T-helper 2 cell treated with Interferon-gamma antibody and Interleukin-4, amounts not matched to agents 5 μg/mL and 100 μg/mL, for 36 hours (primary cell): Measurements from ENCODE around the gene TNFAIP8L3.

Source experiments
- DNase-seq: peaks from one replicate; pipeline ENCODE4 v3.0.0; 2021; ENCODE audit warnings: low spot score
- H3K27ac Mint-ChIP-seq: one replicate; pipeline ENCODE4 v1.8.0; 2021; ENCODE audit warnings: mild to moderate bottlenecking, mixed read lengths
- H3K27me3 Mint-ChIP-seq: one replicate; pipeline ENCODE4 v1.8.0; 2021; ENCODE audit warnings: low read depth, mixed read lengths
- H3K36me3 Mint-ChIP-seq: one replicate; pipeline ENCODE4 v1.8.0; 2021; ENCODE audit warnings: low read depth, mixed read lengths
- H3K4me1 Mint-ChIP-seq: one replicate; pipeline ENCODE4 v1.8.0; 2021; ENCODE audit warnings: low read depth, mixed read lengths
- H3K4me3 Mint-ChIP-seq: one replicate; pipeline ENCODE4 v1.8.0; 2022; ENCODE audit warnings: mild to moderate bottlenecking, moderate library complexity, mixed read lengths
- H3K9me3 Mint-ChIP-seq: one replicate; pipeline ENCODE4 v1.8.0; 2021; ENCODE audit warnings: mixed read lengths

TNFAIP8L3 gene

DNA sequence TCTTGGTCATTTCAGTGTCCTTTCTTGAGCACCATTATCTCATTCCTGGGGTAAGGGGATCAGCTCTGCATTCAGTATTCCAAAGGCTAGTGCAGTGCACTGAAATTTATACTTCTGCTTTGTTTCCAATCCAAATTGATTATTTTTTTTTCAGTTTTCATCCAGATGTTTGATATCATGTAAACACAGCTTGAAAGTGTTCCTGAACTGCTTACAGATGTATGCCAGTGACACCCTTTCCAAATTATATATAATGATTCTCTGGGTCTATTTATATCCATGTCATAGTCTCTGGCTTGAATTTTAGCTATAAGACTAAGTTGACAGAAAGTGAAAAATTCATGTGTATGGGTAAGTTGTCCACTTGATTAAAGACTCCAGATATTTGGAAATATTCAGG, 11.8 kb upstream of the TNFAIP8L3 start:
- Mint-ChIP-seq H3K27me3 (peaks cover 48% of the 10 kb centered on the region), H3K36me3 (no peaks in the 10 kb centered on the region)

GRCh38 chr15:51105430-51106016, 10.8 kb upstream of the TNFAIP8L3 start:
- Mint-ChIP-seq H3K4me1 (no peaks in the 10 kb centered on the region), H3K27me3 (peaks cover 47% of the 10 kb centered on the region), H3K4me3 (no peak overlapping the region), H3K36me3 (no peaks in the 10 kb centered on the region), H3K9me3 (no peaks in the 10 kb centered on the region), H3K27ac (no peak overlapping the region)
- no peak for DNase-seq

More for the DNA sequence above, 11.8 kb upstream of the TNFAIP8L3 start:
- no peaks in the 10 kb centered on the region for H3K9me3 Mint-ChIP-seq
- H3K4me3 Mint-ChIP-seq, result no peak overlapping the region
- DNase-seq, result no peak
- H3K27ac Mint-ChIP-seq, result no peak overlapping the region
- no peaks in the 10 kb centered on the region for H3K4me1 Mint-ChIP-seq

GRCh38 chr15:51104512-51104911, 9.8 kb upstream of the TNFAIP8L3 start:
- H3K36me3 Mint-ChIP-seq, result no peaks in the 10 kb centered on the region
- H3K27ac Mint-ChIP-seq, result no peak overlapping the region
- DNase-seq, result no peak
- H3K4me3 Mint-ChIP-seq, result no peak overlapping the region
- no peaks in the 10 kb centered on the region for H3K4me1 Mint-ChIP-seq
- H3K27me3 Mint-ChIP-seq, result peaks cover 50% of the 10 kb centered on the region
- H3K9me3 Mint-ChIP-seq, result no peaks in the 10 kb centered on the region

- no peaks in the 10 kb centered on the region for H3K4me1 Mint-ChIP-seq
- DNase-seq, result no peak
- H3K9me3 Mint-ChIP-seq, result no peaks in the 10 kb centered on the region
- no peak overlapping the region for H3K4me3 Mint-ChIP-seq
- H3K27me3 Mint-ChIP-seq, result peaks cover 53% of the 10 kb centered on the region
- no peaks in the 10 kb centered on the region for H3K36me3 Mint-ChIP-seq
- no peak overlapping the region for H3K27ac Mint-ChIP-seq
Measured at GRCh38 chr15:51103330-51103729, 8.6 kb upstream of the TNFAIP8L3 start.

DNA sequence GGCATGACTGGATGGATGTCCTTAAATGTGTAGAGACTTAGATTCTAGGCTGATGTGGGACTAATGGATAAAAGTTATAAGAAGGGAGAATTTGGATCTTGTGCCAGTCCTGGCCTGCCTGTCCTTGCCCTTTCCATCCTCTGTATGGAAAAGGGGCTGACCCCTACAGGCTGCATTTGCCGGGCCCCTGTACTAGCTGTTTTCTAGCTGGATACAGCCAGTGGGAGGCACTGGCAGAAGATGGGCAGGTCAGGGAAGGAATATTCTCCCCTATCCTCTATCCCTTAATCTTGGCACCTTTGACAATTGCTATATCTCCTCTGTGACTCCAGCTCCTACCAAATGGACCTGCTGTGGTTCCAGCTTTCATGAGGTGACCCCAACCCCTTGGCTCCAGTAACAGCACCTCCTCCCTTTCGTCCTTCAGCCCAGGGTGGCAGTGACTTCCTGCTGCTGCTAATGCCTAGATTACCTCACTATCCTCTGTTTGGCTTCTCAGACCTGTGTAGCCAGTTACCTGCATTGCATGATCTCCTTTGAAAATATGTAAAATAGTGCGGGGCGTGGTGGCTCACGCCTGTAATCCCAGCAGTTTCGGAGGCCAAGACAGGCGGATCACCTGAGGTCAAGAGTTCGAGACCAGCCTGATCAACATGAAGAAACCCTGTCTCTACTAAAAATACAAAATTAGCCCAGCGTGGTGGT, 6.2 kb upstream of the TNFAIP8L3 start:
- H3K27ac Mint-ChIP-seq, result no peak overlapping the region
- H3K27me3 Mint-ChIP-seq, result peaks cover 72% of the 10 kb centered on the region
- H3K9me3 Mint-ChIP-seq, result no peaks in the 10 kb centered on the region
- H3K4me1 Mint-ChIP-seq, result no peaks in the 10 kb centered on the region
- no peaks in the 10 kb centered on the region for H3K36me3 Mint-ChIP-seq
- no peak for DNase-seq
- no peak overlapping the region for H3K4me3 Mint-ChIP-seq

DNA sequence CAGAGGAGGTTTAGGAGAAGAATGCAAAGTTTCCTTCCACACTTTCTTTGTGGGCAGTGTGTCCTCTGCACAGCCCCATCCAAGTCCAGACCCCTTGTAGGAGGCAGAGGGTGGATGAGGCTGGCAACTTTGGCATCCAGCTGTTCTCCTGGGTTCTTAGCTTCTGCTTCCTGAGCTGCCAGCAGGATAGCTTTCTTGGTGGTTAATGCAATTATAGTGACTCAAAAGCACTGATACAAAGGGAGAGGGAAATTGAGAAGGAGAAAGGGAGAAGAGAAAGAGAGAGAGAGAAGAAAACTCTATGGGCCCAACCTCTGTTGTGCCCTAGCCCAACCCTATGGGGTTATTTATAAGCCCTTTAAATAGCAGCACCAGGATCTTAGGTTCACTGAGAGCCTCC, 4.5 kb upstream of the TNFAIP8L3 start:
- Mint-ChIP-seq H3K4me3 (no peak overlapping the region), H3K27ac (no peak overlapping the region), H3K27me3 (peaks cover 76% of the 10 kb centered on the region), H3K4me1 (peaks cover 1% of the 10 kb centered on the region), H3K36me3 (no peaks in the 10 kb centered on the region), H3K9me3 (no peaks in the 10 kb centered on the region)
- no peak for DNase-seq

DNA sequence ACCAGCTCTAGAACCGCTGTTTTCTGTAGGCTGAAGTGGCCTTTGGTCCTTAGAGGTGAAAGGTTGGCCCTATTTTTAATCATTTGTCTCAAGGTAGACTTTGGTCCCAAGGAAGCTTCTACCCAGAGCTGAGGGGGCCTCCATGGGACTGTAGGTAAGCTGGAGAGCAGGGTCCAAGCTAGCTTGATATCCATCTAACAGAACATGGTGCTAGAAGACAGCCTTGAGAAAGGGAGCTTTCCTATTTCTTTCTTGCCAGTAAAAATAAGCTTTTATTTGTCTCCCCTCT, 3.6 kb upstream of the TNFAIP8L3 start:
- peaks cover 75% of the 10 kb centered on the region for H3K27me3 Mint-ChIP-seq
- H3K4me3 Mint-ChIP-seq, result no peak overlapping the region
- H3K27ac Mint-ChIP-seq, result no peak overlapping the region

DNA sequence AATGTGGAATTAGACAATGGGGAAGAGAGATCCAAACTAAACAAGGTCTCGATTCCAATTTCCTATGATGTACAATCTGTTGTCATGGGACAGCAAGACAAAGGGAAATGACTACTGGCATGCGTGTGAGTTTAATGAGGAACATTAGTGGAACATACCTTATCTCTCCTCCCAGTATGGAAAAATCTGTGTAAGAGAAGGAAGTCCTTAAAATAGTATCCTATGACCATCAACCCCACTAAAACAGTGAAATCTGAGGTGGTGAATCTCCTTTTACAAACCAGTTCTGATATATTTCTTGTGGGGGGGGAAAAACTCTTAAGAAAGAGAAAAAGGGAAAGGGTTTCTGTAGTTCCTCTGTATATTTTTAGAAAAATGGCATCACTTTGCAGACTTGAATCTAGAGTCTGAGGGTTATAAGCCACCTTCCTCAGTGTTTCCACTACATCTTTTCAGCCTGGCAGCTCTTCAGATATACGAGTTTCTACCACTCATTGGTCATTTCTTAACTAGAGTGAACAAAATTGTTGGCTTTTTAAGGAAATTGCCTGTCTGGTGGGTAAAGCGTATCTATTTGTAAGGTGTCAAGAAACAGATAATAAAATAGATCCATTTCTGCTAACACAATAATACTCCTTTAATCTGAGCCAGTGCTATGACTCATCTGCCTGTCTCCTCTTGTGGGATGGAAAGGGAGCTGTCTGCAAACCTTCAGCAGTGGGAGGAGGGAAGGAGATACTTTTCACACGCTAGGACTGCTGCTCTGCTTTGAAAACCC, 3.0 kb upstream of the TNFAIP8L3 start:
- Mint-ChIP-seq H3K36me3 (no peaks in the 10 kb centered on the region), H3K27ac (no peak overlapping the region), H3K4me1 (peaks cover 3% of the 10 kb centered on the region), H3K9me3 (no peaks in the 10 kb centered on the region), H3K4me3 (no peak overlapping the region), H3K27me3 (peaks cover 75% of the 10 kb centered on the region)
- DNase-seq, result no peak

More for the DNA sequence above, 3.6 kb upstream of the TNFAIP8L3 start:
- no peak for DNase-seq
- H3K36me3 Mint-ChIP-seq, result no peaks in the 10 kb centered on the region
- peaks cover 1% of the 10 kb centered on the region for H3K4me1 Mint-ChIP-seq
- no peaks in the 10 kb centered on the region for H3K9me3 Mint-ChIP-seq

DNA sequence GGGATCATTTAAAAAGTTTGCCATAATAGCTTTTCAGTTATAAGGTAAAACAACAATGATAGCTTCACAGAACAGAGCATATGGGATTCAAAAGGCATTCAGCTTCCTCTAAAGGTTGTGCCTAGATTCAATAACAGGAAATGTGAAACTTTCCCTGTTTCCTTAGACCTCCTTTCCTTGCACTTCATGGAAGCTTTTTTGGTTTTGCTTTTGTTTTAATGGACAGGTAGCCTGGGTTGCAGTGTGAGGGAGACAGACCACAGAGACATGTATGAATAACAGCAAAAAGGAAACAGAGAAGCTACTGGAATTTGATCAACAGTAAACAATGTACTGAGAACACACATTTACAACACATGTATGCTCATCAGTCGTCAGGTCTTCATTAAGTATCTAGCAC, 2.3 kb upstream of the TNFAIP8L3 start:
- Mint-ChIP-seq H3K27ac (no peak overlapping the region), H3K27me3 (peaks cover 77% of the 10 kb centered on the region), H3K4me1 (peaks cover 3% of the 10 kb centered on the region), H3K9me3 (no peaks in the 10 kb centered on the region), H3K4me3 (no peak overlapping the region), H3K36me3 (no peaks in the 10 kb centered on the region)
- DNase-seq, result no peak

DNA sequence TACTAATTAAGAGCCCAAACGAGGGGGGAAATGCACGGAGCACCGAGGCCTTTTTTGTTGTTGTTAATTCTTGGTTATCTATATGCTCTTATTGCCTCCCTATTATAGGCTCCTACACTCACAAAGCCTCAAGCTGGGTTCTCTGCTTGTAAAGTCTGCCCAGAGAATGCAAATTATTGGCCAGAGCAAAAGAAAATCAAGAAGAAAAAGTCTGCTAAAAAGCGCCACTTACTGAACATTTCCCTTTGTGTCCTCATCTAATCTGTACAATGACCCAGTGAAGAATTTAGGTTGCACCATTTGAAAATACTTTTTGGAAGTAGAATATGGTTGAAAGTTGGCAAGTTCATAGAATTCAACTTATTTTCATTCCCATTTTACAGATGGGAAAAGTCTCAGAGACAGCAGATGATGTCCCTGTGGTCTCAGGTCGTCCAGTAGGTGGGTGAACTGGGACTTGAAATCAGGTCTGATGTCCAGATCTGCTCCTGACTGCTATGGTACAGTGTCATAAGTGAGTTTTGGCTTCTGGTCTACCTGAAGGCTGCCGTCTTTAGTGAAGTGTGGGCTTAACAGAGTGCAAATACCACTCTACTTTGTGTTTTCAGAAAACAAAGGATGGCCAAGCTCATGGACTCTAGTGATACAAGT, 1.1 kb upstream of the TNFAIP8L3 start:
- peaks cover 84% of the 10 kb centered on the region for H3K27me3 Mint-ChIP-seq

DNA sequence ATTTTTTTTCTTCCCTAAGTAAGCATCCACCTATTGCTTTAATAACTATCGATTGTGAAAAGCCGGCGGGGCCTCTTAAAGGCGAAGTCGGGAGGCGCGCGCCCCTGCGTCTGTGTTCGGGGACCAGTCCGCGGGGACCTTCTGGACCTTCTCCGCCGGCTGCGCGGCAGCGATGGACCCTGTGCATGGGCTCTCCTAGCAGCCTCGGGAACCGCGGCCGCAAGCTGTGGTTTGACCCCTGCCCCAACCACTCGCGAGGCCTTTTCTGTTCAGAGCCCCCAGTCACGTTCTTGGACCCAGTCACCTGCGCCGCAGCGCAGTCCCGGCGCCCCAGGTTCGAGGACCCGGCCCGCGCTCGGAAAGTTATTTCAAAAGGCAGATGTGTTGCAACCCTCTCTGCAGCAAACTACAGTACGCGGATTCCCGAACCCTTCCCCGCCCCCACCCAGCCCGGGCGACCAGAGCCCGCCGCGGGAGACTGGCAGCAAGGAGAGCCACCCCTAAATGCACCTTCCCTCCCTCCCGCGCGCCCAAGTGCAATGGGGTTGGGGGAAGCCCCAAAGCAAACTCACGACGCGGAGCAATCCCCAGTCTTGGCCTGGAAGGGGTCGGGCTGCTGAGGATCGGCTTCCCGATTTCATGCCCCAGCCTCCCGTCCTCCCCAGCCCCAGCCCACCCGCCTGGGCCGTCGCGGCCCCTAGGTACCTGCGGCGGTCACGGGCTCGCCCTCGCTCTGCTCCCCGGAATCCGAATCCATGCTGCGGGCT, 684 bp downstream of the TNFAIP8L3 start:
- no peak for DNase-seq
- H3K36me3 Mint-ChIP-seq, result no peaks in the 10 kb centered on the region
- H3K9me3 Mint-ChIP-seq, result no peaks in the 10 kb centered on the region
- H3K4me1 Mint-ChIP-seq, result peaks cover 3% of the 10 kb centered on the region
- peak overlapping the region; percentile 65 for H3K4me3 Mint-ChIP-seq
- no peak overlapping the region for H3K27ac Mint-ChIP-seq
- H3K27me3 Mint-ChIP-seq, result peaks cover 86% of the 10 kb centered on the region

More for the DNA sequence above, 1.1 kb upstream of the TNFAIP8L3 start:
- Mint-ChIP-seq H3K27ac (no peak overlapping the region), H3K4me3 (no peak overlapping the region), H3K4me1 (peaks cover 3% of the 10 kb centered on the region), H3K9me3 (no peaks in the 10 kb centered on the region), H3K36me3 (no peaks in the 10 kb centered on the region)
- DNase-seq, result no peak

DNA sequence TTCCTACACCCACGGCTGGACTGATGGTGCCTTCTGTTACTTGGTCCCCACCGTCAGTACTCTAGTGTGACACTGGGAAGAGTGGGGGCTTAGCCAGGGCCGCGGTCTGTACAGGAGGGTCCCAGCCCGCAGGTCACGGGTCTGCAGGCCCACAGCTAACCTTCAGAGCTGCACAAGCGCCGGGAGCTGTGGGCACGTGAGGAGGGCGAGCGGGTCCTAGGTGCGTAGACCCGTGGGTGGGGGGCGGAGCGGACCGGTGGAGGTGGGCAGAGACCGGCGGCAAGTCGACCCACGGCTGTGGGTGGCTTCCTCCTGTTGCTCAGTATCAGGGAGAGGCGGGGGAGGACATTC, 1.2 kb downstream of the TNFAIP8L3 start:
- peak overlapping the region; percentile 65 for H3K4me3 Mint-ChIP-seq
- H3K27me3 Mint-ChIP-seq, result peaks cover 87% of the 10 kb centered on the region
- H3K36me3 Mint-ChIP-seq, result no peaks in the 10 kb centered on the region
- H3K27ac Mint-ChIP-seq, result no peak overlapping the region
- DNase-seq, result no peak
- no peaks in the 10 kb centered on the region for H3K9me3 Mint-ChIP-seq
- peaks cover 3% of the 10 kb centered on the region for H3K4me1 Mint-ChIP-seq

GRCh38 chr15:51092480-51093040, 2.1 kb downstream of the TNFAIP8L3 start:
- Mint-ChIP-seq H3K4me1 (peaks cover 3% of the 10 kb centered on the region), H3K27ac (no peak overlapping the region), H3K4me3 (no peak overlapping the region), H3K27me3 (peaks cover 85% of the 10 kb centered on the region), H3K9me3 (no peaks in the 10 kb centered on the region), H3K36me3 (no peaks in the 10 kb centered on the region)
- DNase-seq, result no peak
